ENCODE measurements around the gene MAL. TPM values are rescaled to one million over a fixed set of nuclear protein-coding genes. Genes with fewer than 3 reads are reported as not detected.

The MAL gene
- not detected in 2 replicates for total RNA-seq (2021; fragmentation: NEBNext Ultra II Directional; extraction: Animal tissue kit (Norgen Biotek cat#: 25700))
- not detected in 2 replicates for polyA plus RNA-seq (2011; rRNA removed)
- not detected for polyA plus RNA-seq (2011; cell fraction: cytosol; rRNA removed)
- polyA plus RNA-seq (2011; cell fraction: nucleus; rRNA removed): not detected
- polyA plus RNA-seq (2012, experiment 1 of 2): not detected in 4 replicates
- polyA plus RNA-seq (2012, experiment 2 of 2): not detected
- polyA plus RNA-seq (2013, experiment 1 of 2): 0.22 TPM
- 0.33 TPM for polyA plus RNA-seq (2013, experiment 2 of 2)
- polyA minus RNA-seq (2011; rRNA and poly(A)+ RNA removed): not detected in 2 replicates
- not detected for polyA minus RNA-seq (2011; cell fraction: cytosol; rRNA and poly(A)+ RNA removed)
- not detected for polyA minus RNA-seq (2011; cell fraction: nucleus; rRNA and poly(A)+ RNA removed)
- long read RNA-seq, experiment 1: 0 reads
- long read RNA-seq, experiment 2: 0 reads

- no peak within 1 kb of the TSS for H2BK15ac ChIP-seq (ENCODE audit: low read length)
- no peak within 1 kb of the TSS for H4K91ac ChIP-seq (replicated peaks; ENCODE audit: insufficient read length, low read length)
- no peak within 1 kb of the TSS for H2BK120ac ChIP-seq (replicated peaks; ENCODE audit: low read depth, low read length)
- DNase-seq (ENCODE audit: low read depth in 1 of 2, low spot score in 2 of 2) (peak in 1 of 2 experiments; percentile 75), FAIRE-seq (no peak)
- H2AFZ ChIP-seq (ENCODE audit: low read length): no peak within 1 kb of the TSS
- POLR2A ChIA-PET (ENCODE audit: partially characterized antibody): no interaction called here
- no peak within 1 kb of the TSS for H3K14ac ChIP-seq (ENCODE audit: insufficient read length)
- H3K4me3 ChIP-seq (ENCODE audit: extremely low read depth in 1 of 4, insufficient read depth in 2 of 4, low read depth in 3 of 4, low read length in 4 of 4): peak within 1 kb of the TSS in 2 of 4 experiments; percentile 36 to 49; a peak in 6 of 8 replicates
- no peak within 1 kb of the TSS for H3K23ac ChIP-seq (ENCODE audit: insufficient read length)
- TF ChIP-seq SRF (IDR thresholded peaks at IDR 0.05; ENCODE audit: low read depth, low read length) (no peak), CBX8 (IDR thresholded peaks at IDR 0.05; ENCODE audit: borderline replicate concordance, low read depth, low read length) (no peak), SUZ12 (IDR thresholded peaks at IDR 0.05; ENCODE audit: low read length) (no peak), FOSL1 (IDR thresholded peaks at IDR 0.05; ENCODE audit: insufficient read depth, low read depth, low read length) (no peak), TAF1 (IDR thresholded peaks at IDR 0.05; ENCODE audit: low read depth, low read length) (no peak), KDM4A (IDR thresholded peaks at IDR 0.05; ENCODE audit: low read depth, low read length, severe bottlenecking) (no peak), CREB1 (IDR thresholded peaks at IDR 0.05) (no peak), HDAC6 (IDR thresholded peaks at IDR 0.05; ENCODE audit: low read depth, low read length) (no peak), JUND (IDR thresholded peaks at IDR 0.05; ENCODE audit: low read length) (no peak), SP2 (IDR thresholded peaks at IDR 0.05; ENCODE audit: low read length) (no peak)
- WGBS, 2 experiments (ENCODE audit: extremely low coverage in 1 of 2, insufficient coverage in 1 of 2, insufficient read length in 1 of 2, insufficient replicate concordance in 2 of 2, low coverage in 1 of 2, low lambda C conversion rate in 2 of 2, missing lambda C conversion rate in 1 of 2): 64% methylated on average over 42 of the region's 81 CpGs; no CpG with 5 or more reads in 1 of the 2 experiments
- peaks cover 0 to 7% (median 0%) of the 10 kb centered on the region in 4 experiments; a peak in 1 of 7 replicates for H3K4me1 ChIP-seq (replicated peaks in 1 of 4; ENCODE audit: control insufficient read depth in 3 of 4, insufficient read depth in 4 of 4, low read length in 3 of 4)
- H3K27ac ChIP-seq (ENCODE audit: low read depth, low read length): no peak within 1 kb of the TSS
- H3K9me3 ChIP-seq (ENCODE audit: insufficient read depth in 2 of 2, low read depth in 1 of 2, low read length in 1 of 2): peaks cover 34 to 91% of the 10 kb centered on the region in 2 experiments
- peaks cover 5 to 42% (median 33%) of the 10 kb centered on the region in 4 experiments for H3K27me3 ChIP-seq (replicated peaks in 1 of 4; ENCODE audit: control insufficient read depth in 3 of 4, extremely low read depth in 1 of 4, insufficient read depth in 3 of 4, low read length in 3 of 4)
- no peaks in the 10 kb centered on the region for H4K20me1 ChIP-seq (replicated peaks in 1 of 2; ENCODE audit: control insufficient read depth in 1 of 2, insufficient read depth in 2 of 2, low read length in 2 of 2)
- no peaks in the 10 kb centered on the region for H3K36me3 ChIP-seq (ENCODE audit: control insufficient read depth in 2 of 4, insufficient read depth in 4 of 4, low read length in 3 of 4)
- no peak within 1 kb of the TSS for H2BK20ac ChIP-seq (ENCODE audit: low read length)
- no peaks in the 10 kb centered on the region for H3K79me2 ChIP-seq (ENCODE audit: control insufficient read depth in 1 of 2, insufficient read depth in 2 of 2, low read length in 2 of 2)
- H3K79me1 ChIP-seq (ENCODE audit: low read depth, low read length): no peaks in the 10 kb centered on the region
- no peak within 1 kb of the TSS for H2BK12ac ChIP-seq (ENCODE audit: low read depth, low read length)
- no peak within 1 kb of the TSS for H2AK5ac ChIP-seq (ENCODE audit: low read depth, low read length)
- CTCF ChIA-PET (ENCODE audit: partially characterized antibody): no interaction called here
- no peak within 1 kb of the TSS for H3K18ac ChIP-seq (ENCODE audit: extremely low read depth, low read length)
- no peak within 1 kb of the TSS for H4K5ac ChIP-seq (ENCODE audit: insufficient read length, low read depth, low read length)
- no peak within 1 kb of the TSS for H3K9ac ChIP-seq (replicated peaks in 1 of 4; ENCODE audit: extremely low read depth in 1 of 4, low read depth in 3 of 4, low read length in 3 of 4)
- H3K4me2 ChIP-seq (ENCODE audit: insufficient read depth in 1 of 2, low read depth in 2 of 2, low read length in 2 of 2): peak within 1 kb of the TSS; percentile 46 to 70
- H4K8ac ChIP-seq (ENCODE audit: extremely low read depth, insufficient read depth, low read length): peak within 1 kb of the TSS; percentile 76; the same call in 1 of the 2 replicates
- H3K4ac ChIP-seq (replicated peaks; ENCODE audit: insufficient read length, low read depth, low read length): no peak within 1 kb of the TSS
- H2BK5ac ChIP-seq (ENCODE audit: low read depth, low read length): no peak within 1 kb of the TSS
- H3K23me2 ChIP-seq (ENCODE audit: low read depth, low read length): no peaks in the 10 kb centered on the region
- no peak within 1 kb of the TSS for H3K56ac ChIP-seq (replicated peaks; ENCODE audit: insufficient read length, low read depth, low read length)
Measured at GRCh38 chr2:95025406-95026319, at the start of gene MAL. TSS of gene MAL (plus strand) at chr2:95025708. CDS start at chr2:95025793, 85 bp downstream.

All from H1 (cell line).